Trophoblast cell (in vitro differentiated cells and primary cell): ENCODE results near the gene RSU1.

Experiments used
- DNase-seq, 2 donors: peaks; one replicate each; pipeline ENCODE4 v3.0.0-alpha.2; 2016
- H2AFZ ChIP-seq: 2 replicates; pipeline ENCODE4 v1.6.1; 2013; ENCODE audit warnings: low read length, moderate library complexity, mild to moderate bottlenecking; ENCODE audit not compliant: insufficient read depth, poor library complexity
- H2AK5ac ChIP-seq: 2 replicates; pipeline ENCODE4 v1.6.1; 2013; ENCODE audit warnings: mild to moderate bottlenecking, low read length
- H2BK120ac ChIP-seq: 2 replicates; pipeline ENCODE4 v1.6.1; 2013; ENCODE audit warnings: low read length, mild to moderate bottlenecking, moderate library complexity; ENCODE audit not compliant: insufficient read depth, poor library complexity
- H2BK12ac ChIP-seq: 2 replicates; pipeline ENCODE4 v1.6.1; 2013; ENCODE audit warnings: mild to moderate bottlenecking, low read length, moderate library complexity
- H2BK5ac ChIP-seq: 2 replicates; pipeline ENCODE4 v1.6.1; 2013; ENCODE audit warnings: low read length, low read depth, moderate library complexity, mild to moderate bottlenecking; ENCODE audit not compliant: poor library complexity
- H3K14ac ChIP-seq: 2 replicates; pipeline ENCODE4 v1.6.1; 2013; ENCODE audit warnings: mild to moderate bottlenecking, low read length
- H3K18ac ChIP-seq: 2 replicates; pipeline ENCODE4 v1.6.1; 2013; ENCODE audit warnings: mild to moderate bottlenecking, low read length
- H3K23ac ChIP-seq: 2 replicates; pipeline ENCODE4 v1.6.1; 2013; ENCODE audit warnings: low read length
- H3K27ac ChIP-seq: 2 replicates; pipeline ENCODE4 v1.5.1; 2013; ENCODE audit warnings: low read depth, mild to moderate bottlenecking, inconsistent platforms, low read length, moderate library complexity
- H3K27me3 ChIP-seq: 2 replicates; pipeline ENCODE4 v1.6.1; 2013; ENCODE audit warnings: inconsistent platforms, mild to moderate bottlenecking, low read length, moderate library complexity; ENCODE audit not compliant: insufficient read depth
- H3K36me3 ChIP-seq, 2 experiments: 1 replicate in 1 of 2; 2 replicates in 1 of 2; pipeline ENCODE4 v1.6.1; 2013; ENCODE audit warnings: low read length in 2 of 2, mild to moderate bottlenecking in 2 of 2, moderate library complexity in 1 of 2; ENCODE audit not compliant: insufficient read depth in 2 of 2, control insufficient read depth in 1 of 2
- H3K4ac ChIP-seq: 2 replicates; pipeline ENCODE4 v1.6.1; 2013; ENCODE audit warnings: low read depth, mild to moderate bottlenecking, low read length, moderate library complexity
- H3K4me1 ChIP-seq, 2 experiments: 1 replicate in 1 of 2; 2 replicates in 1 of 2; pipeline ENCODE4 v1.6.1; 2013; ENCODE audit warnings: low read length in 2 of 2, mild to moderate bottlenecking in 2 of 2, moderate library complexity in 1 of 2; ENCODE audit not compliant: insufficient read depth in 2 of 2, control insufficient read depth in 1 of 2
- H3K4me2 ChIP-seq: 2 replicates; pipeline ENCODE4 v1.6.1; 2013; ENCODE audit warnings: inconsistent platforms, mild to moderate bottlenecking, low read length, moderate library complexity
- H3K4me3 ChIP-seq: 2 replicates; pipeline ENCODE4 v1.5.1; 2013; ENCODE audit warnings: mild to moderate bottlenecking, low read depth, low read length, inconsistent platforms
- H3K79me1 ChIP-seq: one replicate; pipeline ENCODE4 v1.6.1; 2013; ENCODE audit warnings: low read length
- H3K79me2 ChIP-seq: 2 replicates; pipeline ENCODE4 v1.6.1; 2013; ENCODE audit warnings: low read length, mild to moderate bottlenecking; ENCODE audit not compliant: control insufficient read depth, insufficient read depth, poor library complexity
- H3K9ac ChIP-seq: 2 replicates; pipeline ENCODE4 v1.6.1; 2013; ENCODE audit warnings: mild to moderate bottlenecking, low read length
- H3K9me3 ChIP-seq: 2 replicates; pipeline ENCODE4 v1.6.1; 2013; ENCODE audit warnings: low read depth, mild to moderate bottlenecking, control low read depth, inconsistent platforms, low read length; ENCODE audit not compliant: insufficient read depth
- H4K12ac ChIP-seq: 2 replicates; pipeline ENCODE4 v1.6.1; 2013; ENCODE audit warnings: low read depth, mild to moderate bottlenecking, low read length, moderate library complexity
- H4K8ac ChIP-seq: 2 replicates; pipeline ENCODE4 v1.6.1; 2013; ENCODE audit warnings: low read depth, mild to moderate bottlenecking, low read length, moderate library complexity
- H4K91ac ChIP-seq: one replicate; pipeline ENCODE4 v1.6.1; 2013; ENCODE audit warnings: low read depth, mild to moderate bottlenecking, low read length, moderate library complexity
- WGBS: extraction: QIAGEN DNeasy Blood & Tissue Kit; methylation state at CpG from one replicate; pipeline ENCODE4 v1.1.7; 2013; ENCODE audit warnings: missing lambda C conversion rate; ENCODE audit not compliant: insufficient read length, insufficient coverage; ENCODE audit errors: extremely low coverage; 5-methylcytosine and 5-hydroxymethylcytosine counted together

Gene RSU1

GRCh38 chr10:16822726-16823360 lies 5.6 kb upstream of the RSU1 start:
- Histone ChIP-seq H2BK120ac (no peak overlapping the region), H3K9ac (no peak overlapping the region), H3K9me3 (peaks cover 4% of the 10 kb centered on the region), H3K4ac (no peak overlapping the region), H3K14ac (no peak overlapping the region), H2BK12ac (no peak overlapping the region), H3K27me3 (no peaks in the 10 kb centered on the region), H3K79me1 (no peaks in the 10 kb centered on the region), H3K36me3 (no peaks in the 10 kb centered on the region), H3K27ac (no peak overlapping the region), H4K12ac (no peak overlapping the region), H3K23ac (no peak overlapping the region), H4K91ac (no peak overlapping the region), H2AK5ac (no peak overlapping the region), H3K4me1 (peaks cover 3 to 6% of the 10 kb centered on the region in 2 experiments), H3K4me2 (no peak overlapping the region), H2AFZ (no peak overlapping the region), H4K8ac (no peak overlapping the region), H3K18ac (no peak overlapping the region), H3K79me2 (no peaks in the 10 kb centered on the region), H2BK5ac (no peak overlapping the region), H3K4me3 (no peak overlapping the region)
- DNase-seq = no peak
- no CpG with 5 or more reads among the region's 4 CpGs for WGBS

- H2BK120ac ChIP-seq = no peak overlapping the region
- no peak overlapping the region for H3K27ac ChIP-seq
- H4K91ac ChIP-seq = no peak overlapping the region
- H3K14ac ChIP-seq = no peak overlapping the region
- H2AFZ ChIP-seq = no peak overlapping the region
- no peak overlapping the region for H3K18ac ChIP-seq
- H3K4me1 ChIP-seq = peaks cover 3 to 6% of the 10 kb centered on the region in 2 experiments
- no peak overlapping the region for H4K12ac ChIP-seq
- H3K36me3 ChIP-seq = no peaks in the 10 kb centered on the region
- no CpG with 5 or more reads among the region's 2 CpGs for WGBS
- H2BK5ac ChIP-seq = no peak overlapping the region
- no peak overlapping the region for H3K4ac ChIP-seq
- H4K8ac ChIP-seq = no peak overlapping the region
- H3K9ac ChIP-seq = no peak overlapping the region
- no peak overlapping the region for H2AK5ac ChIP-seq
- H3K79me2 ChIP-seq = peaks cover 1% of the 10 kb centered on the region
- H3K4me3 ChIP-seq = no peak overlapping the region
- no peak overlapping the region for H2BK12ac ChIP-seq
- H3K79me1 ChIP-seq = peaks cover 4% of the 10 kb centered on the region
- DNase-seq = no peak
- H3K23ac ChIP-seq = no peak overlapping the region
- H3K4me2 ChIP-seq = no peak overlapping the region
- peaks cover 4% of the 10 kb centered on the region for H3K9me3 ChIP-seq
- H3K27me3 ChIP-seq = no peaks in the 10 kb centered on the region
These were observed 4.8 kb upstream of the RSU1 start for GRCh38 chr10:16822027-16822426.

GRCh38 chr10:16820421-16820820 lies 3.2 kb upstream of the RSU1 start:
- no peak for DNase-seq
- H2AFZ ChIP-seq = no peak overlapping the region
- H3K79me1 ChIP-seq = peaks cover 6% of the 10 kb centered on the region
- H2BK120ac ChIP-seq = no peak overlapping the region
- no peak overlapping the region for H4K12ac ChIP-seq
- H3K14ac ChIP-seq = no peak overlapping the region
- no peaks in the 10 kb centered on the region for H3K36me3 ChIP-seq
- H4K91ac ChIP-seq = no peak overlapping the region
- no peak overlapping the region for H3K4me3 ChIP-seq
- no peak overlapping the region for H3K27ac ChIP-seq
- H3K27me3 ChIP-seq = no peaks in the 10 kb centered on the region
- H2BK12ac ChIP-seq = no peak overlapping the region
- no CpG with 5 or more reads among the region's 5 CpGs for WGBS
- no peak overlapping the region for H3K23ac ChIP-seq
- H3K4me2 ChIP-seq = no peak overlapping the region
- H2AK5ac ChIP-seq = no peak overlapping the region
- peaks cover 5% of the 10 kb centered on the region for H3K79me2 ChIP-seq
- H3K9me3 ChIP-seq = peaks cover 4% of the 10 kb centered on the region
- H3K18ac ChIP-seq = no peak overlapping the region
- H3K4me1 ChIP-seq = peaks cover 8 to 13% of the 10 kb centered on the region in 2 experiments
- no peak overlapping the region for H2BK5ac ChIP-seq
- H3K4ac ChIP-seq = no peak overlapping the region
- H3K9ac ChIP-seq = no peak overlapping the region
- no peak overlapping the region for H4K8ac ChIP-seq

- Histone ChIP-seq H3K36me3 (no peaks in the 10 kb centered on the region), H3K4me1 (peaks cover 8 to 13% of the 10 kb centered on the region in 2 experiments), H3K27me3 (no peaks in the 10 kb centered on the region), H3K79me2 (peaks cover 5% of the 10 kb centered on the region), H3K9me3 (peaks cover 4% of the 10 kb centered on the region), H3K27ac (no peak overlapping the region), H2AFZ (no peak overlapping the region), H2BK12ac (no peak overlapping the region), H3K4me2 (no peak overlapping the region), H4K8ac (no peak overlapping the region), H2AK5ac (no peak overlapping the region), H3K18ac (no peak overlapping the region), H3K4ac (no peak overlapping the region), H3K9ac (no peak overlapping the region), H2BK120ac (no peak overlapping the region), H3K14ac (no peak overlapping the region), H3K23ac (no peak overlapping the region), H4K12ac (no peak overlapping the region), H2BK5ac (no peak overlapping the region), H3K79me1 (peaks cover 6% of the 10 kb centered on the region), H4K91ac (no peak overlapping the region), H3K4me3 (no peak overlapping the region)
- WGBS = no CpG with 5 or more reads among the region's 1 CpG
- DNase-seq = no peak
These were observed 2.8 kb upstream of the RSU1 start for GRCh38 chr10:16820018-16820417.
